Fibroblast of mammary gland (primary cell): ENCODE measurements around the gene NTM.

Experiments
- DNase-seq: peaks from one replicate; pipeline ENCODE4 v3.0.0-alpha.2; 2010; ENCODE audit warnings: low read depth
- H3K4me3 ChIP-seq: 2 replicates; pipeline ENCODE4 v1.5.1; 2011; ENCODE audit warnings: low read depth, mild to moderate bottlenecking, low read length, moderate library complexity; ENCODE audit not compliant: control insufficient read depth
- TF ChIP-seq, protein P1 (sequence below): conservative IDR thresholded peaks from 2 replicates; pipeline ENCODE4 v1.5.1; 2011; ENCODE audit warnings: low read depth, low read length, inconsistent platforms; ENCODE audit not compliant: control insufficient read depth, insufficient read depth

NTM gene

GRCh38 chr11:132177106-132177505 lies 806.7 kb downstream of the NTM start:
- TF ChIP-seq, protein P1, sequence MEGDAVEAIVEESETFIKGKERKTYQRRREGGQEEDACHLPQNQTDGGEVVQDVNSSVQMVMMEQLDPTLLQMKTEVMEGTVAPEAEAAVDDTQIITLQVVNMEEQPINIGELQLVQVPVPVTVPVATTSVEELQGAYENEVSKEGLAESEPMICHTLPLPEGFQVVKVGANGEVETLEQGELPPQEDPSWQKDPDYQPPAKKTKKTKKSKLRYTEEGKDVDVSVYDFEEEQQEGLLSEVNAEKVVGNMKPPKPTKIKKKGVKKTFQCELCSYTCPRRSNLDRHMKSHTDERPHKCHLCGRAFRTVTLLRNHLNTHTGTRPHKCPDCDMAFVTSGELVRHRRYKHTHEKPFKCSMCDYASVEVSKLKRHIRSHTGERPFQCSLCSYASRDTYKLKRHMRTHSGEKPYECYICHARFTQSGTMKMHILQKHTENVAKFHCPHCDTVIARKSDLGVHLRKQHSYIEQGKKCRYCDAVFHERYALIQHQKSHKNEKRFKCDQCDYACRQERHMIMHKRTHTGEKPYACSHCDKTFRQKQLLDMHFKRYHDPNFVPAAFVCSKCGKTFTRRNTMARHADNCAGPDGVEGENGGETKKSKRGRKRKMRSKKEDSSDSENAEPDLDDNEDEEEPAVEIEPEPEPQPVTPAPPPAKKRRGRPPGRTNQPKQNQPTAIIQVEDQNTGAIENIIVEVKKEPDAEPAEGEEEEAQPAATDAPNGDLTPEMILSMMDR, result no peak
- peak; percentile 43 for DNase-seq
- no peak overlapping the region for H3K4me3 ChIP-seq

DNA sequence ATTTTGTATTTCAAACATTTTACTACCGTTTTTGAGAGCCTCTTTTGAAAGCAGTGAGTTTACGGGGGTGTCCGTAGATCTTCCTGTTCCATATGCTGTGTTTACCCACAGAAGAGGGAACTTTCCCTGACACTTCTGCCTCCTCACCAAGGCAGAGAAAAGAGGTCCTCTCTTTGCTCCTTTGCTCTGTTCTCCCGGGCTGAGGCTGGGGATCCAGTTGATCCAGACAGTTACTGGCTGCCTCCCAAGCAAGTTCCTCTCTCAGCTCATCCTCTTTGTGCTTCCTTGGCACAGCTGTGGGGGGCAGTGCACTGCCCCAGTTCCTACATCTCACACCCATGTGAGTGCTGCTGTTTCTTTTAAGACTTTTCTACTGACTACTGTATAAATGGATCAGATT lies 813.7 kb downstream of the NTM start:
- no peak overlapping the region for H3K4me3 ChIP-seq
- no peak for DNase-seq
- TF ChIP-seq, protein P1, result no peak

DNA sequence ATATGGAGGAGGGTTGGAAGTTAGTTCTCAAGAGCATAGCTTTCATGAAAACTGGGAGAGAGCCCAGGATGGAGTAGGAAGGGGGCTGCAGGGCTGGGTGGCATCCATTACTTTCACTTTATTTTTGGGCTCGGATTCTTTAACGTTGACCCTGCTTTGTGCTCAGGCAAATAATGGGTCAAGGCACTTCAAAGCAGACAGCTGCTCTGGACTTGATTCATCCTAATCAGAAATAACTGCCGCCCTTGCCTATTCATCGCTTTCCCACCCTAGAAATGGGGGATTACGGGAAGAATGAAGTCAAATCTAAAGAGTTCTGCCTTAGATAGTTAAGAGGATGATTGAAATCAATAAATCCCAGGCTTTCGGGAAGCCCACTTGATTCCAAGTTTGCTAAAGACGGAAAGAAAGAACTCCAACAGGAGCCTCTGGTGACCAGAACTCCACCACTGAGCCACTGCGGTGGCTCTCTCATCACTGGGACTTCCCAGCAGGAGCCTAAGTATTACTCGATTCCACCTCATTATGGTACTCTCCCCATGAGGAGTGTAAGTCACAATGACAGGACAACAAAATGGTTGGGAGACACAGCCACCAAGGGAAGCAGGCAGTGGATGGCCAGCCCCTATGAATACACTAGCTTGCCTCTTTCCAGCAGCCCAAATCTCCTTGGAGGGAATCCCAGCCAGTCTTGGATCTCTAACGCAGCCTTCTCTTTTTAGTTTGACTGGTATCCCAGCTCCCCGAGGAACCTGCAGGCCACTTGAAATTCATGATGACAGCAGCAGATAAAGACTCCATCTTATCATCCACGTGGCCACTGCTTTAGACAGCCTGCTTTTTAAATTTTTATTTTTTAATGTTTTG lies 815.5 kb downstream of the NTM start:
- H3K4me3 ChIP-seq, result no peak overlapping the region
- TF ChIP-seq, protein P1, result no peak
- no peak for DNase-seq

- TF ChIP-seq, protein P1, result no peak
- H3K4me3 ChIP-seq, result no peak overlapping the region
These were observed 816.3 kb downstream of the NTM start for GRCh38 chr11:132186699-132187098.

GRCh38 chr11:132187386-132187785 lies 817.0 kb downstream of the NTM start:
- no peak for DNase-seq
- TF ChIP-seq, protein P1, result no peak
- no peak overlapping the region for H3K4me3 ChIP-seq

More at GRCh38 chr11:132186699-132187098, 816.3 kb downstream of the NTM start:
- DNase-seq, result no peak

- TF ChIP-seq, protein P1, result no peak
- DNase-seq, result no peak
- H3K4me3 ChIP-seq, result no peak overlapping the region
These were observed 817.4 kb downstream of the NTM start for GRCh38 chr11:132187814-132188213.

DNA sequence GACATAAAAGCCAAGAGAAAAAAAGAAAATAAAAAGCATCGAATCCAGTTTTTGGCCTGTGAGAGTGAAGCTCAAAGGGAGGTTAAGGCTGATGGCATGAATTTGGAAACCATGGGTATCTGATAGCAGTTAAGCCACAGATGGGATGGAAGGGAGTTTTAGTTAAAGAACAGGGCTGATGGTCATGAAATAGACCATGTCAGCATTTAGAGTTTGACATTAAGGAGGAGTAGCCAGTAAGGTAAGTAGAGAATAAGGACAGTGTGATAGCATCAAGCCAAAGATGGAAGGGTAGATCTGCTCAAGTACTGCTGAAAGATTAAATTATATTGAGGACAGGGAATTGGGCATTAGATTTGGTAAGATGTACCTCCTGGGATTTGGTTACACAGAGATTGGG lies 826.5 kb downstream of the NTM start:
- no peak overlapping the region for H3K4me3 ChIP-seq
- no peak for DNase-seq
- TF ChIP-seq, protein P1, result no peak
